RWPE1 (cell line): ENCODE results near the gene RTN4RL1.
A peak's percentile ranks its signal among the peaks of the same experiment; 100 is the strongest.

Experiments
- CTCF ChIA-PET: fragments of 350-600 bp; sonication (Branson Sonifier 250); formaldehyde crosslinking; extraction: SDS; loops from one replicate; lab custom pipeline; 2021; lab: Yijun Ruan, JAX
- POLR2A ChIA-PET: fragments of 400-600 bp; formaldehyde crosslinking; extraction: SDS; loops from one replicate; lab custom pipeline; 2020; ENCODE audit warnings: antibody characterized with exemption; ENCODE audit not compliant: low non-redundant PET; lab: Yijun Ruan, JAX
- DNase-seq: peaks from one replicate; pipeline ENCODE4 v3.0.0; 2012; ENCODE audit warnings: low spot score
- H3K27ac ChIP-seq: fragments of 450-650 bp; 2 replicates; pipeline ENCODE4 v1.5.1; 2017
- TF ChIP-seq, protein P1 (sequence below): fragments of 450-650 bp; conservative IDR thresholded peaks from 2 replicates; pipeline ENCODE4 v1.5.1; 2017; ENCODE audit warnings: low read depth, mild to moderate bottlenecking

RTN4RL1 gene

DNA sequence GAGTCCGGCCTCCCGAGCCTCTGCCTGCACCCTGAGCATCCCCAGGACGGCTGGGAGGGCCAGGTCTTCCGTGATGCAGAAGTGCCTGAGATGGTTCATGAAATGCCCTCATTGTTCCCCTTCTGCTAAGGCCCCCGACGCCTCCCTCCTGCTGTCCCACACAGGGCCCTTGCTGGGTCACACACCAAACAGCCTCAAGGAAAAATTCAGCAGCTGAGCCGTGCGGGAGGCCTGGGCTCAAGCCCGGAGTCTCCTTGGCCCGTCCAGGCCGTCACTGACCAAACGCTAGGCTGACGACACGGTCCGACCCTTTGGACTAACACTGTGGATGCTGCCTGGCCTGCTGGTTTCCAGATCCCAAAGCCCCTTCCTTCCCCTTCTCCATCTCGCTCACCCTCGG is 90.2 kb downstream of the RTN4RL1 start:
- DNase-seq = no peak
- TF ChIP-seq, protein P1, sequence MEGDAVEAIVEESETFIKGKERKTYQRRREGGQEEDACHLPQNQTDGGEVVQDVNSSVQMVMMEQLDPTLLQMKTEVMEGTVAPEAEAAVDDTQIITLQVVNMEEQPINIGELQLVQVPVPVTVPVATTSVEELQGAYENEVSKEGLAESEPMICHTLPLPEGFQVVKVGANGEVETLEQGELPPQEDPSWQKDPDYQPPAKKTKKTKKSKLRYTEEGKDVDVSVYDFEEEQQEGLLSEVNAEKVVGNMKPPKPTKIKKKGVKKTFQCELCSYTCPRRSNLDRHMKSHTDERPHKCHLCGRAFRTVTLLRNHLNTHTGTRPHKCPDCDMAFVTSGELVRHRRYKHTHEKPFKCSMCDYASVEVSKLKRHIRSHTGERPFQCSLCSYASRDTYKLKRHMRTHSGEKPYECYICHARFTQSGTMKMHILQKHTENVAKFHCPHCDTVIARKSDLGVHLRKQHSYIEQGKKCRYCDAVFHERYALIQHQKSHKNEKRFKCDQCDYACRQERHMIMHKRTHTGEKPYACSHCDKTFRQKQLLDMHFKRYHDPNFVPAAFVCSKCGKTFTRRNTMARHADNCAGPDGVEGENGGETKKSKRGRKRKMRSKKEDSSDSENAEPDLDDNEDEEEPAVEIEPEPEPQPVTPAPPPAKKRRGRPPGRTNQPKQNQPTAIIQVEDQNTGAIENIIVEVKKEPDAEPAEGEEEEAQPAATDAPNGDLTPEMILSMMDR = no peak
- no peak overlapping the region for H3K27ac ChIP-seq
- ChIA-PET CTCF (no interaction called here), POLR2A (no interaction called here)

DNA sequence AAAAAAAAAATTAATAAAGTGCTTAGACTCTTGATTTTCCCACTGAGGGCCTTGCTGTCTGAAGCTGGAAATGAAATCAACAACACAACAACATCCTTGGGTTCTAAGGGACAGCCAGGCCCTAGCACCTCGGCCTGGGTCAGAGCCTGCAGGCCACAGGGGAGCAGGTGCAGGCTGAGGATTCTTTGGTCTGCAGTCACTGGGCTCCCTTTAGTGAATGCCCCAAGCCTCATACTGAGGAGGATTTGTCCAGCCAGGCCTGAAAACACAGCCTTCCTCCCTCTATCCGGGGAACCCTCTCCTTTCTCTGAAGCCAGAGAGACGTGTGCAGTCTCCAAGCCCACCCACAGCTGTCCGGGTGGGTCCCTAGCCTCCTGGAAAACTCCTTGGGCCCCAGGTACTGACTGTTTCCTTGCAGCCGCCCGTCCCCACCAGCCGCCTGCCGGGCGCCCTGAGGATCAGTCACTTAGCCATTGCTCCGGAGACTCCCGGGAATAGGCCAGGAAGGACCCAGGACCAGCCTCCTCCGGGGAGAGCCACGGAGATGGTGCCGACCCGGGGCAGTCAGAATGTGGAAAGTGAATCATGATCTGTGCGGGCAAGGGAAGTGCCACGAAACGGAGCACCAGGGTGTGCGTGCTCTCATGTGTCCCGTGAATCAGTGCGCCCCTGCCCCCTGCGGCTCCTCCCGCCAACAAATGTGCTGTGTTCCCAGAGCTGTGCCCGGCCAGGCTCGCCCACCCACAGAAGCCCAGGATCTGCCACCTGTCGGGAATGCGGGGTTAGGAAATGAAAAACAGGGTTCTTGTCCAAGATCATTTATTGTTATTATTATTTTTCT is 91.0 kb downstream of the RTN4RL1 start:
- POLR2A ChIA-PET = no interaction called here
- TF ChIP-seq, protein P1 = no peak
- CTCF ChIA-PET = no interaction called here

GRCh38 chr17:1931844-1932579 is 93.1 kb downstream of the RTN4RL1 start:
- POLR2A ChIA-PET = no interaction called here
- CTCF ChIA-PET = interaction anchor here (0.6 to 1.2 kb wide), 4 partner anchors 8 to 265 kb away, joined by 3 to 8 read pairs (median 4); partner anchors contain the start of gene RTN4RL1
- TF ChIP-seq, protein P1 = no peak
- H3K27ac ChIP-seq = peak overlapping the region; percentile 20; the same call in 1 of the 2 replicates
- peak; percentile 34 for DNase-seq

More for the DNA sequence above, 91.0 kb downstream of the RTN4RL1 start:
- DNase-seq = no peak
- peak overlapping the region; percentile 13; the same call in 1 of the 2 replicates for H3K27ac ChIP-seq

- TF ChIP-seq, protein P1 = no peak
- CTCF ChIA-PET = interaction anchor here (0.6 kb wide), 1 partner anchor 67 kb away, joined by 3 read pairs; no protein-coding TSS in a partner anchor
- POLR2A ChIA-PET = no interaction called here
- DNase-seq = no peak
- H3K27ac ChIP-seq = no peak overlapping the region
Observed at GRCh38 chr17:1930337-1930645, 94.8 kb downstream of the RTN4RL1 start.

GRCh38 chr17:1928976-1929375 is 96.2 kb downstream of the RTN4RL1 start:
- ChIA-PET POLR2A (no interaction called here), CTCF (no interaction called here)
- TF ChIP-seq, protein P1 = no peak
- H3K27ac ChIP-seq = no peak overlapping the region
- DNase-seq = no peak

- CTCF ChIA-PET = no interaction called here
- no peak for DNase-seq
- POLR2A ChIA-PET = no interaction called here
- no peak overlapping the region for H3K27ac ChIP-seq
- TF ChIP-seq, protein P1 = no peak
Observed at GRCh38 chr17:1920948-1921351, 104.2 kb downstream of the RTN4RL1 start.
